ENCODE data around the gene CLK2.
"Not testable (repeated sequence)": the region's sequence is repeated elsewhere in the genome, so short reads cannot be mapped to it uniquely, and the experiment has no call there.

Gene CLK2

GRCh38 chr1:155223047-155223446 is 50.3 kb downstream of the CLK2 start:
- H3K36me3 ChIP-seq = no peaks in the 10 kb centered on the region
- peak overlapping the region; percentile 80 for H3K27ac ChIP-seq
- H3K9me3 ChIP-seq = no peaks in the 10 kb centered on the region
- peaks cover 89 to 95% of the 10 kb centered on the region in 2 experiments for H3K4me1 ChIP-seq (ENCODE audit: control insufficient read depth in 1 of 2, insufficient read depth in 1 of 2, low read depth in 1 of 2, low read length in 1 of 2)
- H3K4me3 ChIP-seq (ENCODE audit: low read depth in 1 of 2, low read length in 1 of 2) = no peak overlapping the region
- no peak for TF ChIP-seq CTCF (IDR thresholded peaks at IDR 0.05)
- no peaks in the 10 kb centered on the region for H3K27me3 ChIP-seq

GRCh38 chr1:155220211-155220965 is 52.9 kb downstream of the CLK2 start:
- H3K9me3 ChIP-seq, H3K27me3 ChIP-seq, H3K36me3 ChIP-seq: not testable (repeated sequence)
- peaks cover 79 to 90% of the 10 kb centered on the region in 2 experiments for H3K4me1 ChIP-seq (ENCODE audit: control insufficient read depth in 1 of 2, insufficient read depth in 1 of 2, low read depth in 1 of 2, low read length in 1 of 2)
- H3K27ac ChIP-seq = peak overlapping the region; percentile 91
- H3K4me3 ChIP-seq (ENCODE audit: low read depth in 1 of 2, low read length in 1 of 2) = peak overlapping the region in 1 of 2 experiments; percentile 35

GRCh38 chr1:155219592-155220031 is 53.7 kb downstream of the CLK2 start:
- Histone ChIP-seq H3K4me1 (ENCODE audit: control insufficient read depth in 1 of 2, insufficient read depth in 1 of 2, low read depth in 1 of 2, low read length in 1 of 2) (peaks cover 80 to 90% of the 10 kb centered on the region in 2 experiments), H3K27ac (peak overlapping the region; percentile 91), H3K9me3 (no peaks in the 10 kb centered on the region), H3K27me3 (no peaks in the 10 kb centered on the region), H3K4me3 (ENCODE audit: low read depth in 1 of 2, low read length in 1 of 2) (peak overlapping the region; percentile 28 to 35), H3K36me3 (no peaks in the 10 kb centered on the region)
- TF ChIP-seq CTCF (IDR thresholded peaks at IDR 0.05) = no peak

GRCh38 chr1:155218854-155219591 is 54.3 kb downstream of the CLK2 start:
- H3K36me3 ChIP-seq = no peaks in the 10 kb centered on the region
- H3K4me3 ChIP-seq (ENCODE audit: low read depth in 1 of 2, low read length in 1 of 2) = peak overlapping the region; percentile 28 to 35
- peaks cover 77 to 87% of the 10 kb centered on the region in 2 experiments for H3K4me1 ChIP-seq (ENCODE audit: control insufficient read depth in 1 of 2, insufficient read depth in 1 of 2, low read depth in 1 of 2, low read length in 1 of 2)
- H3K27ac ChIP-seq = peak overlapping the region; percentile 91
- TF ChIP-seq CTCF (IDR thresholded peaks at IDR 0.05) = no peak
- H3K9me3 ChIP-seq = no peaks in the 10 kb centered on the region
- H3K27me3 ChIP-seq = no peaks in the 10 kb centered on the region

- not testable (repeated sequence) for H3K27me3 ChIP-seq, H3K9me3 ChIP-seq
- Histone ChIP-seq H3K27ac (peak overlapping the region; percentile 82), H3K4me3 (ENCODE audit: low read depth in 1 of 2, low read length in 1 of 2) (peak overlapping the region in 1 of 2 experiments; percentile 29), H3K36me3 (peaks cover 14% of the 10 kb centered on the region), H3K4me1 (ENCODE audit: control insufficient read depth in 1 of 2, insufficient read depth in 1 of 2, low read depth in 1 of 2, low read length in 1 of 2) (peaks cover 62 to 78% of the 10 kb centered on the region in 2 experiments)
These were observed 58.6 kb downstream of the CLK2 start for GRCh38 chr1:155214702-155215101.

All from neutrophil (primary cell).